ENCODE results near the gene DPYSL3.

DPYSL3 gene

GRCh38 chr5:147453875-147454814, 55.7 kb downstream of the DPYSL3 start:
- Mint-ChIP-seq H3K27ac (peak overlapping the region; percentile 61 to 80), H3K36me3 (ENCODE audit: insufficient read depth) (no peaks in the 10 kb centered on the region), H3K4me1 (ENCODE audit: low read depth in 2 of 2) (peaks cover 11 to 21% of the 10 kb centered on the region in 2 donors), H3K9me3 (no peaks in the 10 kb centered on the region), H3K4me3 (peak overlapping the region; percentile 89 to 91), H3K27me3 (peaks cover 87 to 99% of the 10 kb centered on the region in 2 donors)
- peak; percentile 84 for ATAC-seq (replicated peaks)
- DNase-seq, result peak; percentile 48 to 60 (median 58)

GRCh38 chr5:147452165-147452811, 57.6 kb downstream of the DPYSL3 start:
- Mint-ChIP-seq H3K9me3 (no peaks in the 10 kb centered on the region), H3K4me3 (peak overlapping the region; percentile 89 to 91), H3K4me1 (ENCODE audit: low read depth in 2 of 2) (peaks cover 11 to 21% of the 10 kb centered on the region in 2 donors), H3K27me3 (peaks cover 84 to 90% of the 10 kb centered on the region in 2 donors), H3K36me3 (ENCODE audit: insufficient read depth) (no peaks in the 10 kb centered on the region), H3K27ac (no peak overlapping the region)
- DNase-seq (no peak), ATAC-seq (replicated peaks) (no peak)

GRCh38 chr5:147451193-147451592, 58.7 kb downstream of the DPYSL3 start:
- Mint-ChIP-seq H3K36me3 (ENCODE audit: insufficient read depth) (no peaks in the 10 kb centered on the region), H3K4me3 (no peak overlapping the region), H3K4me1 (ENCODE audit: low read depth in 2 of 2) (peaks cover 11 to 21% of the 10 kb centered on the region in 2 donors), H3K9me3 (no peaks in the 10 kb centered on the region), H3K27me3 (peaks cover 80 to 90% of the 10 kb centered on the region in 2 donors), H3K27ac (no peak overlapping the region)
- ATAC-seq (replicated peaks) (no peak), DNase-seq (no peak)

- ATAC-seq (replicated peaks), result no peak
- Mint-ChIP-seq H3K27me3 (peaks cover 74 to 89% of the 10 kb centered on the region in 2 donors), H3K36me3 (ENCODE audit: insufficient read depth) (no peaks in the 10 kb centered on the region), H3K27ac (no peak overlapping the region), H3K4me1 (ENCODE audit: low read depth in 2 of 2) (peaks cover 11 to 21% of the 10 kb centered on the region in 2 donors), H3K4me3 (no peak overlapping the region), H3K9me3 (no peaks in the 10 kb centered on the region)
- DNase-seq, result no peak
These were observed 59.3 kb downstream of the DPYSL3 start for GRCh38 chr5:147450606-147451005.

GRCh38 chr5:147448766-147449165, 61.1 kb downstream of the DPYSL3 start:
- no peaks in the 10 kb centered on the region for H3K9me3 Mint-ChIP-seq
- no peak for DNase-seq
- H3K4me3 Mint-ChIP-seq, result no peak overlapping the region
- ATAC-seq (replicated peaks), result no peak
- peaks cover 56 to 71% of the 10 kb centered on the region in 2 donors for H3K27me3 Mint-ChIP-seq
- no peak overlapping the region for H3K27ac Mint-ChIP-seq
- peaks cover 8 to 17% of the 10 kb centered on the region in 2 donors for H3K4me1 Mint-ChIP-seq (ENCODE audit: low read depth in 2 of 2)
- H3K36me3 Mint-ChIP-seq (ENCODE audit: insufficient read depth), result no peaks in the 10 kb centered on the region

- Mint-ChIP-seq H3K36me3 (ENCODE audit: insufficient read depth) (no peaks in the 10 kb centered on the region), H3K4me1 (ENCODE audit: low read depth in 2 of 2) (no peaks in the 10 kb centered on the region), H3K9me3 (no peaks in the 10 kb centered on the region), H3K4me3 (no peak overlapping the region), H3K27me3 (peaks cover 48 to 67% of the 10 kb centered on the region in 2 donors), H3K27ac (no peak overlapping the region)
- DNase-seq (no peak), ATAC-seq (replicated peaks) (no peak)
These were observed 63.3 kb downstream of the DPYSL3 start for GRCh38 chr5:147446523-147446922.

- Mint-ChIP-seq H3K27ac (no peak overlapping the region), H3K27me3 (peaks cover 48 to 67% of the 10 kb centered on the region in 2 donors), H3K36me3 (ENCODE audit: insufficient read depth) (no peaks in the 10 kb centered on the region), H3K9me3 (no peaks in the 10 kb centered on the region), H3K4me3 (no peak overlapping the region), H3K4me1 (ENCODE audit: low read depth in 2 of 2) (no peaks in the 10 kb centered on the region)
- ATAC-seq (replicated peaks) (no peak), DNase-seq (no peak)
These were observed 64.0 kb downstream of the DPYSL3 start for GRCh38 chr5:147445917-147446316.

- DNase-seq (no peak), ATAC-seq (replicated peaks) (no peak)
- H3K4me1 Mint-ChIP-seq (ENCODE audit: low read depth in 2 of 2), result no peaks in the 10 kb centered on the region
- no peak overlapping the region for H3K27ac Mint-ChIP-seq
- peaks cover 41 to 66% of the 10 kb centered on the region in 2 donors for H3K27me3 Mint-ChIP-seq
- H3K9me3 Mint-ChIP-seq, result no peaks in the 10 kb centered on the region
- no peak overlapping the region for H3K4me3 Mint-ChIP-seq
- H3K36me3 Mint-ChIP-seq (ENCODE audit: insufficient read depth), result no peaks in the 10 kb centered on the region
These were observed 64.8 kb downstream of the DPYSL3 start for GRCh38 chr5:147445090-147445489.

GRCh38 chr5:147442224-147442623, 67.6 kb downstream of the DPYSL3 start:
- ATAC-seq (replicated peaks), result no peak
- no peaks in the 10 kb centered on the region for H3K36me3 Mint-ChIP-seq (ENCODE audit: insufficient read depth)

GRCh38 chr5:147441191-147441695, 68.6 kb downstream of the DPYSL3 start:
- Mint-ChIP-seq H3K9me3 (no peaks in the 10 kb centered on the region), H3K4me1 (ENCODE audit: low read depth in 2 of 2) (no peaks in the 10 kb centered on the region), H3K4me3 (no peak overlapping the region), H3K36me3 (ENCODE audit: insufficient read depth) (no peaks in the 10 kb centered on the region), H3K27ac (no peak overlapping the region), H3K27me3 (peaks cover 23 to 37% of the 10 kb centered on the region in 2 donors)
- ATAC-seq (replicated peaks), result no peak
- DNase-seq, result no peak

More at GRCh38 chr5:147442224-147442623, 67.6 kb downstream of the DPYSL3 start:
- Mint-ChIP-seq H3K27ac (no peak overlapping the region), H3K4me1 (ENCODE audit: low read depth in 2 of 2) (no peaks in the 10 kb centered on the region), H3K27me3 (peaks cover 26 to 47% of the 10 kb centered on the region in 2 donors), H3K9me3 (no peaks in the 10 kb centered on the region), H3K4me3 (no peak overlapping the region)
- DNase-seq, result no peak

- Mint-ChIP-seq H3K4me3 (no peak overlapping the region), H3K4me1 (ENCODE audit: low read depth in 2 of 2) (no peaks in the 10 kb centered on the region), H3K36me3 (ENCODE audit: insufficient read depth) (no peaks in the 10 kb centered on the region), H3K27ac (no peak overlapping the region), H3K27me3 (peaks cover 30 to 41% of the 10 kb centered on the region in 2 donors), H3K9me3 (no peaks in the 10 kb centered on the region)
- DNase-seq, result no peak
- ATAC-seq (replicated peaks), result no peak
These were observed 70.6 kb downstream of the DPYSL3 start for GRCh38 chr5:147439254-147439653.

GRCh38 chr5:147437161-147437596, 72.7 kb downstream of the DPYSL3 start:
- Mint-ChIP-seq H3K4me1 (ENCODE audit: low read depth in 2 of 2) (no peaks in the 10 kb centered on the region), H3K27me3 (peaks cover 26 to 32% of the 10 kb centered on the region in 2 donors), H3K27ac (no peak overlapping the region), H3K9me3 (no peaks in the 10 kb centered on the region), H3K36me3 (ENCODE audit: insufficient read depth) (no peaks in the 10 kb centered on the region), H3K4me3 (no peak overlapping the region)
- DNase-seq, result no peak
- no peak for ATAC-seq (replicated peaks)

GRCh38 chr5:147436596-147436995, 73.3 kb downstream of the DPYSL3 start:
- no peaks in the 10 kb centered on the region for H3K4me1 Mint-ChIP-seq (ENCODE audit: low read depth in 2 of 2)
- no peak overlapping the region for H3K27ac Mint-ChIP-seq
- H3K36me3 Mint-ChIP-seq (ENCODE audit: insufficient read depth), result no peaks in the 10 kb centered on the region
- H3K9me3 Mint-ChIP-seq, result no peaks in the 10 kb centered on the region
- no peak for DNase-seq
- peaks cover 22 to 32% of the 10 kb centered on the region in 2 donors for H3K27me3 Mint-ChIP-seq
- no peak overlapping the region for H3K4me3 Mint-ChIP-seq
- ATAC-seq (replicated peaks), result no peak
